Ecto neural progenitor cell (in vitro differentiated cells): Measurements from ENCODE around the gene TMEM252.

Experiments
- DNase-seq: peaks from one replicate; pipeline ENCODE4 v3.0.0-alpha.2; 2018; ENCODE audit warnings: low spot score

TMEM252 gene

GRCh38 chr9:68540712-68541535, at the start of gene TMEM252:
TMEM252 (minus strand) TSS chr9:68540883; CDS start chr9:68540814, 69 bp downstream.
- DNase-seq: no peak

- no peak for DNase-seq
These were observed 44.5 kb upstream of the TMEM252 start for GRCh38 chr9:68585034-68585761.

GRCh38 chr9:68584189-68585033, 43.7 kb upstream of the TMEM252 start:
- DNase-seq: peak; percentile 85

GRCh38 chr9:68581696-68582095, 41.0 kb upstream of the TMEM252 start:
- no peak for DNase-seq

- no peak for DNase-seq
These were observed 37.3 kb upstream of the TMEM252 start for GRCh38 chr9:68577774-68578591.

- no peak for DNase-seq
These were observed 35.1 kb upstream of the TMEM252 start for GRCh38 chr9:68575817-68576216.

- no peak for DNase-seq
These were observed 33.5 kb upstream of the TMEM252 start for GRCh38 chr9:68574150-68574549.

GRCh38 chr9:68567565-68567964, 26.9 kb upstream of the TMEM252 start:
- no peak for DNase-seq

GRCh38 chr9:68562461-68562860, 21.8 kb upstream of the TMEM252 start:
- DNase-seq: no peak

GRCh38 chr9:68560071-68560844, 19.6 kb upstream of the TMEM252 start:
- peak; percentile 67 for DNase-seq

- DNase-seq: no peak
These were observed 17.9 kb upstream of the TMEM252 start for GRCh38 chr9:68558545-68558944.

GRCh38 chr9:68555437-68556150, 14.9 kb upstream of the TMEM252 start:
- DNase-seq: no peak

- DNase-seq: no peak
These were observed 12.2 kb upstream of the TMEM252 start for GRCh38 chr9:68552700-68553476.

- DNase-seq: no peak
These were observed 10.5 kb upstream of the TMEM252 start for GRCh38 chr9:68551191-68551590.

- DNase-seq: no peak
These were observed 7.6 kb upstream of the TMEM252 start for GRCh38 chr9:68548241-68548640.

- no peak for DNase-seq
These were observed 6.7 kb upstream of the TMEM252 start for GRCh38 chr9:68547417-68547816.

- no peak for DNase-seq
These were observed 6.1 kb upstream of the TMEM252 start for GRCh38 chr9:68546596-68547390.

GRCh38 chr9:68545033-68545705, 4.5 kb upstream of the TMEM252 start:
- no peak for DNase-seq
